Chondrocyte (in vitro differentiated cells): ENCODE data around the gene AKNAD1. TPM values are rescaled to one million over a fixed set of nuclear protein-coding genes. Genes with fewer than 3 reads are reported as not detected.

ENCODE experiments used
- DNase-seq: peaks from one replicate; pipeline ENCODE4 v3.0.0; 2021; ENCODE audit warnings: mixed read lengths, low spot score
- H3K27ac Mint-ChIP-seq: one replicate; pipeline ENCODE4 v1.8.0; 2021; ENCODE audit warnings: mild to moderate bottlenecking, moderate library complexity, mixed read lengths; ENCODE audit not compliant: unreplicated experiment
- H3K27me3 Mint-ChIP-seq: 2 replicates; pipeline ENCODE4 v1.8.0; 2021; ENCODE audit warnings: low read depth, mixed read lengths
- H3K36me3 Mint-ChIP-seq: 2 replicates; pipeline ENCODE4 v1.8.0; 2021; ENCODE audit warnings: low read depth, mixed read lengths
- H3K4me1 Mint-ChIP-seq: 2 replicates; pipeline ENCODE4 v1.8.0; 2021; ENCODE audit warnings: low read depth, mild to moderate bottlenecking, mixed read lengths
- H3K4me3 Mint-ChIP-seq: one replicate; pipeline ENCODE4 v1.8.0; 2021; ENCODE audit warnings: mild to moderate bottlenecking, moderate library complexity, mixed read lengths; ENCODE audit not compliant: unreplicated experiment
- H3K9me3 Mint-ChIP-seq: 2 replicates; pipeline ENCODE4 v1.8.0; 2021; ENCODE audit warnings: low read depth, mixed read lengths
- CTCF ChIP-seq: fragments of 200-600 bp; sonication (generic); IDR thresholded peaks from 2 replicates; pipeline ENCODE4 v1.5.0; 2021; ENCODE audit warnings: antibody characterized with exemption, mild to moderate bottlenecking, moderate library complexity
- total RNA-seq: library from RNA; stranded (reverse); gene quantifications from 3 replicates; pipeline ENCODE4 v1.2.1, GENCODE V29; 2021

AKNAD1 gene
- total RNA-seq, 1 donor from 2014 or later = 0.45 TPM

- Mint-ChIP-seq H3K27ac (no peak overlapping the region), H3K9me3 (no peaks in the 10 kb centered on the region), H3K27me3 (no peaks in the 10 kb centered on the region), H3K36me3 (peaks cover 9% of the 10 kb centered on the region), H3K4me1 (peaks cover 45% of the 10 kb centered on the region), H3K4me3 (no peak overlapping the region)
- TF ChIP-seq CTCF = no peak
- no peak for DNase-seq
Observed at GRCh38 chr1:108811611-108812010, 45.3 kb downstream of the AKNAD1 start.

- Mint-ChIP-seq H3K27me3 (no peaks in the 10 kb centered on the region), H3K4me3 (no peak overlapping the region), H3K4me1 (peaks cover 29% of the 10 kb centered on the region), H3K9me3 (no peaks in the 10 kb centered on the region), H3K27ac (peak overlapping the region; percentile 24), H3K36me3 (peaks cover 15% of the 10 kb centered on the region)
- TF ChIP-seq CTCF = no peak
- DNase-seq = no peak
Observed at GRCh38 chr1:108808438-108808837, 48.5 kb downstream of the AKNAD1 start.

- no peak for DNase-seq
- Mint-ChIP-seq H3K4me1 (peaks cover 61% of the 10 kb centered on the region), H3K36me3 (peaks cover 23% of the 10 kb centered on the region), H3K9me3 (peaks cover 2% of the 10 kb centered on the region), H3K27me3 (no peaks in the 10 kb centered on the region), H3K4me3 (no peak overlapping the region), H3K27ac (peak overlapping the region; percentile 73)
- TF ChIP-seq CTCF = no peak
Observed at GRCh38 chr1:108803548-108803947, 53.3 kb downstream of the AKNAD1 start.

- H3K27ac Mint-ChIP-seq = peak overlapping the region; percentile 50
- H3K36me3 Mint-ChIP-seq = peaks cover 19% of the 10 kb centered on the region
- H3K4me3 Mint-ChIP-seq = no peak overlapping the region
- H3K27me3 Mint-ChIP-seq = no peaks in the 10 kb centered on the region
- H3K9me3 Mint-ChIP-seq = peaks cover 2% of the 10 kb centered on the region
- peaks cover 58% of the 10 kb centered on the region for H3K4me1 Mint-ChIP-seq
- DNase-seq = no peak
- TF ChIP-seq CTCF = no peak
Observed at GRCh38 chr1:108801101-108801500, 55.8 kb downstream of the AKNAD1 start.

- peaks cover 50% of the 10 kb centered on the region for H3K4me1 Mint-ChIP-seq
- peak overlapping the region; percentile 64 for H3K27ac Mint-ChIP-seq
- peaks cover 25% of the 10 kb centered on the region for H3K36me3 Mint-ChIP-seq
- no peak for TF ChIP-seq CTCF
- peaks cover 2% of the 10 kb centered on the region for H3K9me3 Mint-ChIP-seq
- no peak overlapping the region for H3K4me3 Mint-ChIP-seq
- no peak for DNase-seq
- no peaks in the 10 kb centered on the region for H3K27me3 Mint-ChIP-seq
Observed at GRCh38 chr1:108799001-108799400, 57.9 kb downstream of the AKNAD1 start.
